ENCODE measurements around the gene LOXL3. TPM values are rescaled to one million over a fixed set of nuclear protein-coding genes. Genes with fewer than 3 reads are reported as not detected.

Gene LOXL3
- total RNA-seq, 1 donor from 2014 or later, result 2.3 TPM

GRCh38 chr2:74552914-74553811, 579 bp downstream of the LOXL3 start:
- TF ChIP-seq, protein P1, sequence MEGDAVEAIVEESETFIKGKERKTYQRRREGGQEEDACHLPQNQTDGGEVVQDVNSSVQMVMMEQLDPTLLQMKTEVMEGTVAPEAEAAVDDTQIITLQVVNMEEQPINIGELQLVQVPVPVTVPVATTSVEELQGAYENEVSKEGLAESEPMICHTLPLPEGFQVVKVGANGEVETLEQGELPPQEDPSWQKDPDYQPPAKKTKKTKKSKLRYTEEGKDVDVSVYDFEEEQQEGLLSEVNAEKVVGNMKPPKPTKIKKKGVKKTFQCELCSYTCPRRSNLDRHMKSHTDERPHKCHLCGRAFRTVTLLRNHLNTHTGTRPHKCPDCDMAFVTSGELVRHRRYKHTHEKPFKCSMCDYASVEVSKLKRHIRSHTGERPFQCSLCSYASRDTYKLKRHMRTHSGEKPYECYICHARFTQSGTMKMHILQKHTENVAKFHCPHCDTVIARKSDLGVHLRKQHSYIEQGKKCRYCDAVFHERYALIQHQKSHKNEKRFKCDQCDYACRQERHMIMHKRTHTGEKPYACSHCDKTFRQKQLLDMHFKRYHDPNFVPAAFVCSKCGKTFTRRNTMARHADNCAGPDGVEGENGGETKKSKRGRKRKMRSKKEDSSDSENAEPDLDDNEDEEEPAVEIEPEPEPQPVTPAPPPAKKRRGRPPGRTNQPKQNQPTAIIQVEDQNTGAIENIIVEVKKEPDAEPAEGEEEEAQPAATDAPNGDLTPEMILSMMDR (IDR thresholded peaks at IDR 0.05), result no peak
- POLR2A ChIA-PET, result interaction anchor here (0.6 to 2.3 kb wide), 6 partner anchors 14 to 84 kb away, joined by 3 to 10 read pairs (median 4); partner anchors contain the start of genes AUP1, HTRA2, MRPL53 and TTC31
- H3K4me3 Mint-ChIP-seq, result peak overlapping the region; percentile 77
- H3K9me3 Mint-ChIP-seq, result no peaks in the 10 kb centered on the region
- no peak for ATAC-seq (ENCODE audit: low read depth)
- H3K36me3 Mint-ChIP-seq (ENCODE audit: low read depth), result peaks cover 16% of the 10 kb centered on the region
- peak overlapping the region; percentile 72 for H3K27ac Mint-ChIP-seq
- H3K27me3 Mint-ChIP-seq, result peaks cover 10% of the 10 kb centered on the region
- no peak for DNase-seq
- intact Hi-C loops (cut with micrococcal nuclease), result no loop called here
- peaks cover 37% of the 10 kb centered on the region for H3K4me1 Mint-ChIP-seq
- CTCF ChIA-PET, result no interaction called here

GRCh38 chr2:74551942-74552913, 1.5 kb downstream of the LOXL3 start:
- TF ChIP-seq, protein P1 (IDR thresholded peaks at IDR 0.05), result no peak
- Mint-ChIP-seq H3K9me3 (no peaks in the 10 kb centered on the region), H3K27ac (peak overlapping the region; percentile 48), H3K36me3 (ENCODE audit: low read depth) (peaks cover 14% of the 10 kb centered on the region), H3K4me1 (peaks cover 39% of the 10 kb centered on the region), H3K27me3 (peaks cover 17% of the 10 kb centered on the region), H3K4me3 (peak overlapping the region; percentile 42)
- intact Hi-C loops (cut with micrococcal nuclease), result no loop called here
- CTCF ChIA-PET, result interaction anchor here (0.6 kb wide), 1 partner anchor 19 kb away, joined by 3 read pairs; no protein-coding TSS in a partner anchor
- POLR2A ChIA-PET, result interaction anchor here (0.6 to 2.3 kb wide), 5 partner anchors 13 to 45 kb away, joined by 3 to 8 read pairs (median 4); partner anchors contain the start of genes AUP1 and HTRA2
- DNase-seq (no peak), ATAC-seq (ENCODE audit: low read depth) (no peak)

DNA sequence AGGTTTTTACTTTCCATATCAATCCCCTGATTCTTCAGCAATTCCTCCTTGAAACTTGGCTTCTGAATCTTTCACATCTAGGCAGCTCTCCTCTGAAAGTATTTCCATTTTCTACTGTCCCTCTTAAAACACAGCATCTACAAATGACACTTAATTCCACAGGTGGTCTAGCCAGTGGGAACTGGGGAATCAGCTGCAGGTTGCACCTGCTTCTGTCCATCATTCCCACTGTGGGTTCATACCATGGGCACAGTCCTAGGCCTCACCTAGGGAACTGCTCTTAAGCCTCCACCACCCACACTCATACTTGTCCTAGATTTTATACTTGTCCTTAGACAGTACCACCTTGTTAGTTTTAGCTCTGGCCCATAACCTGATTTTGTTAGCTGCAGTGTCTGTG, 2.2 kb downstream of the LOXL3 start:
- H3K9me3 Mint-ChIP-seq, result no peaks in the 10 kb centered on the region
- ATAC-seq (ENCODE audit: low read depth) (no peak), DNase-seq (no peak)
- peaks cover 39% of the 10 kb centered on the region for H3K4me1 Mint-ChIP-seq
- CTCF ChIA-PET, result interaction anchor here (0.6 kb wide), 1 partner anchor 20 kb away, joined by 3 read pairs; no protein-coding TSS in a partner anchor
- no peak overlapping the region for H3K27ac Mint-ChIP-seq
- peaks cover 8% of the 10 kb centered on the region for H3K36me3 Mint-ChIP-seq (ENCODE audit: low read depth)
- no peak overlapping the region for H3K4me3 Mint-ChIP-seq
- TF ChIP-seq, protein P1 (IDR thresholded peaks at IDR 0.05), result no peak
- H3K27me3 Mint-ChIP-seq, result peaks cover 19% of the 10 kb centered on the region
- intact Hi-C loops (cut with micrococcal nuclease), result no loop called here
- POLR2A ChIA-PET, result interaction anchor here (0.6 to 1.5 kb wide), 3 partner anchors 22 to 46 kb away, joined by 3 to 4 read pairs (median 3); partner anchors contain the start of genes AUP1 and HTRA2

DNA sequence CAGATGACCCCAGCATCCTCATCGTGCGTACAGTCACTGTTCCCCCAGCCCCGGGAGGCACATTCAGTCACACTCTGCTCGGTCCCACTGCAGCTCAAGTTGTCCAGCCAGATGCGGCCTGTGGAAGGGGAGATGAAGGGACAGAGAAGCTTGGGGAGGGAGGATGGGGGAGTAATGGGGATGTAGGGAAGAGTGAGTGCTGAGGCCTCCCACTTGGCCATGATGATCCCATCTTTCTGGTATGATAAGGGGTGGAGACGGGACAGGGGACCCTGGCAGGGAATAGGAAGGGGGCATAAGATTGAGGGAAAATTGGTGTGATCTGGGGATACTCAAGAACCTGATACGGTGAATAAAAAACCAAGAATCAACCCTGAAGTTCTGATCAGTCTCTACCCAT, 3.5 kb downstream of the LOXL3 start:
- POLR2A ChIA-PET, result interaction anchor here (0.9 to 1.3 kb wide), 3 partner anchors 11 to 19 kb away, joined by 3 to 5 read pairs (median 3); no protein-coding TSS in a partner anchor
- Mint-ChIP-seq H3K36me3 (ENCODE audit: low read depth) (peaks cover 5% of the 10 kb centered on the region), H3K4me1 (peaks cover 30% of the 10 kb centered on the region), H3K27me3 (peaks cover 19% of the 10 kb centered on the region), H3K9me3 (no peaks in the 10 kb centered on the region), H3K27ac (no peak overlapping the region), H3K4me3 (peak overlapping the region; percentile 0)
- no peak for DNase-seq
- intact Hi-C loops (cut with micrococcal nuclease), result no loop called here
- ATAC-seq (ENCODE audit: low read depth), result no peak
- CTCF ChIA-PET, result interaction anchor here (0.7 to 0.9 kb wide), 2 partner anchors 44 to 78 kb away, joined by 3 read pairs; partner anchors contain the start of gene MRPL53
- TF ChIP-seq, protein P1 (IDR thresholded peaks at IDR 0.05), result no peak

Measured in activated B cell treated with CpG ODN at 0.5 μM for 24 hours (primary cell).